Liver (tissue), 9 donors: Measurements from ENCODE around the gene PSTPIP1. TPM values are rescaled to one million over a fixed set of nuclear protein-coding genes. Genes with fewer than 3 reads are reported as not detected.

Experiments
- DNase-seq: peaks from one replicate; pipeline ENCODE4 v3.0.0-alpha.2; 2017; ENCODE audit warnings: low spot score
- H3K27ac ChIP-seq, 2 donors: one replicate each; pipeline ENCODE4 v1.7.0; 2013; ENCODE audit warnings: inconsistent platforms in 2 of 2, low read length in 2 of 2, control low read depth in 1 of 2, low read depth in 1 of 2, mild to moderate bottlenecking in 1 of 2
- H3K27me3 ChIP-seq, 4 donors: one replicate each; pipeline versions ENCODE4 v1.6.1 to v1.7.0; 2013; ENCODE audit warnings: low read length in 3 of 4, inconsistent platforms in 1 of 4, mild to moderate bottlenecking in 1 of 4, moderate library complexity in 1 of 4; ENCODE audit not compliant: control insufficient read depth in 4 of 4, insufficient read depth in 4 of 4
- H3K36me3 ChIP-seq, 4 donors: one replicate each; pipeline versions ENCODE4 v1.6.1 to v1.7.0; 2013; ENCODE audit warnings: low read length in 3 of 4, mild to moderate bottlenecking in 3 of 4, low read depth in 1 of 4, moderate library complexity in 1 of 4; ENCODE audit not compliant: control insufficient read depth in 4 of 4, insufficient read depth in 3 of 4
- H3K4me1 ChIP-seq, 4 donors: one replicate each; pipeline versions ENCODE4 v1.6.1 to v1.7.0; 2013; ENCODE audit warnings: low read length in 3 of 4, mild to moderate bottlenecking in 3 of 4, moderate library complexity in 1 of 4; ENCODE audit not compliant: control insufficient read depth in 4 of 4, insufficient read depth in 4 of 4
- H3K4me3 ChIP-seq, 3 donors: one replicate each; pipeline versions ENCODE4 v1.6.1 to v1.7.0; 2013; ENCODE audit warnings: low read length in 3 of 3, control low read depth in 1 of 3, low read depth in 1 of 3, mild to moderate bottlenecking in 1 of 3
- H3K9ac ChIP-seq, 2 donors: one replicate each; pipeline ENCODE4 v1.7.0; 2013; ENCODE audit warnings: low read length in 2 of 2, mild to moderate bottlenecking in 2 of 2, moderate library complexity in 2 of 2, control low read depth in 1 of 2, low read depth in 1 of 2
- H3K9me3 ChIP-seq, 4 donors: one replicate each; pipeline versions ENCODE4 v1.6.1 to v1.7.0; 2013; ENCODE audit warnings: low read length in 3 of 4; ENCODE audit not compliant: control insufficient read depth in 4 of 4
- ATF3 ChIP-seq: IDR thresholded peaks from 2 replicates; pipeline ENCODE4 v1.6.1; 2016; ENCODE audit warnings: antibody characterized with exemption
- CTCF ChIP-seq: fragments of 150-350 bp; IDR thresholded peaks from 2 replicates; pipeline ENCODE4 v1.5.1; 2017; ENCODE audit warnings: improper control_type of control experiment, low read depth, low read length; ENCODE audit not compliant: missing input control
- EGR1 ChIP-seq, 2 donors: IDR thresholded peaks; 2 replicates each; pipeline ENCODE4 v1.6.1; 2016 to 2018; ENCODE audit warnings: antibody characterized with exemption in 2 of 2, low read depth in 2 of 2
- FOXA1 ChIP-seq: IDR thresholded peaks from 2 replicates; pipeline ENCODE4 v1.6.1; 2016; ENCODE audit warnings: antibody characterized with exemption
- FOXA2 ChIP-seq: IDR thresholded peaks from 2 replicates; pipeline ENCODE4 v1.6.1; 2016; ENCODE audit warnings: antibody characterized with exemption
- GABPA ChIP-seq, 2 donors: IDR thresholded peaks in 1 of 2; conservative IDR thresholded peaks in 1 of 2; 2 replicates each; pipeline ENCODE4 v1.6.1; 2016; ENCODE audit warnings: antibody characterized with exemption in 2 of 2, mild to moderate bottlenecking in 1 of 2, moderate library complexity in 1 of 2
- HNF4A ChIP-seq, 2 donors: conservative IDR thresholded peaks; 2 replicates each; pipeline ENCODE4 v1.6.1; 2016; ENCODE audit warnings: antibody characterized with exemption in 2 of 2, mild to moderate bottlenecking in 2 of 2
- HNF4G ChIP-seq: IDR thresholded peaks from 2 replicates; pipeline ENCODE4 v1.6.1; 2016; ENCODE audit warnings: antibody characterized with exemption
- JUND ChIP-seq, 2 donors: IDR thresholded peaks; 2 replicates each; pipeline ENCODE4 v1.6.1; 2016; ENCODE audit warnings: antibody characterized with exemption in 2 of 2
- MAX ChIP-seq: IDR thresholded peaks from 2 replicates; pipeline ENCODE4 v1.6.1; 2016; ENCODE audit warnings: antibody characterized with exemption
- NR2F2 ChIP-seq: IDR thresholded peaks from 2 replicates; pipeline ENCODE4 v1.6.1; 2016; ENCODE audit warnings: antibody characterized with exemption
- RAD21 ChIP-seq, 2 donors: IDR thresholded peaks; 2 replicates each; pipeline ENCODE4 v1.6.1; 2016; ENCODE audit warnings: antibody characterized with exemption in 2 of 2, mild to moderate bottlenecking in 2 of 2
- REST ChIP-seq: IDR thresholded peaks from 2 replicates; pipeline ENCODE4 v1.6.1; 2016; ENCODE audit warnings: antibody characterized with exemption, mild to moderate bottlenecking
- RXRA ChIP-seq, 2 donors: IDR thresholded peaks; 2 replicates each; pipeline ENCODE4 v1.6.1; 2017 to 2018; ENCODE audit warnings: antibody characterized with exemption in 2 of 2, mild to moderate bottlenecking in 1 of 2
- SP1 ChIP-seq: IDR thresholded peaks from 2 replicates; pipeline ENCODE4 v1.6.1; 2018; ENCODE audit warnings: antibody characterized with exemption, mild to moderate bottlenecking
- YY1 ChIP-seq: IDR thresholded peaks from 2 replicates; pipeline ENCODE4 v1.6.1; 2016; ENCODE audit warnings: antibody characterized with exemption, mild to moderate bottlenecking
- WGBS: extraction: QIAGEN DNeasy Blood & Tissue Kit; methylation state at CpG from one replicate; pipeline ENCODE4 v1.1.7; 2013; 5-methylcytosine and 5-hydroxymethylcytosine counted together
- polyA plus RNA-seq, 2 donors: library from polyadenylated mRNA; stranded (reverse) in 1 of 2; unstranded in 1 of 2; fragments of 200-250 nt in 1 of 2; fragments of >200 nt in 1 of 2; fragmentation: Nextera tagmentation in 1 of 2; extraction: Ambion mirVana in 1 of 2; gene quantifications; one replicate each; pipeline versions ENCODE4 v1.2.1 to v1.2.3, GENCODE V29; 2013 to 2015
- total RNA-seq, 2 donors: library from RNA; depleted of rRNA; stranded (reverse); fragments of >200 nt; gene quantifications; one replicate each; pipeline ENCODE4 v1.2.3, GENCODE V29; 2014
- donor health status: healthy.
- donor health status: healthy.
- donor health status: healthy.
- donor health status: healthy.
- donor health status: healthy.

Gene PSTPIP1
- total and polyA plus RNA-seq, 4 donors: 1.1 to 4.6 (median 3.0) TPM

- Histone ChIP-seq H3K36me3 (peaks cover 0 to 7% (median 1%) of the 10 kb centered on the region in 4 donors), H3K27me3 (no peaks in the 10 kb centered on the region), H3K4me3 (no peak overlapping the region), H3K9ac (no peak overlapping the region), H3K9me3 (no peaks in the 10 kb centered on the region), H3K27ac (no peak overlapping the region), H3K4me1 (peaks cover 3 to 29% (median 27%) of the 10 kb centered on the region in 4 donors)
- WGBS: 98% methylated on average over 1 of the region's 1 CpG
- DNase-seq: no peak
- TF ChIP-seq NR2F2: no peak
- TF ChIP-seq MAX: no peak
- no peak for TF ChIP-seq EGR1 (IDR thresholded peaks at IDR 0.05; ENCODE audit: low read depth in 2 of 2)
- TF ChIP-seq CTCF: no peak
- TF ChIP-seq GABPA (IDR thresholded peaks at IDR 0.05 in 1 of 2, conservative IDR thresholded peaks at IDR 0.05 in 1 of 2): no peak
- no peak for TF ChIP-seq REST
Measured at GRCh38 chr15:77057072-77057471, 62.1 kb downstream of the PSTPIP1 start.

GRCh38 chr15:77057685-77058084 lies 62.8 kb downstream of the PSTPIP1 start:
- H3K4me1 ChIP-seq: peaks cover 3 to 29% (median 28%) of the 10 kb centered on the region in 4 donors
- WGBS: 95% methylated on average over 4 of the region's 4 CpGs

GRCh38 chr15:77058468-77058867 lies 63.5 kb downstream of the PSTPIP1 start:
- TF ChIP-seq CTCF (no peak), RXRA (IDR thresholded peaks at IDR 0.05) (peak in 1 of 2 donors; percentile 57), FOXA2 (no peak), HNF4A (conservative IDR thresholded peaks at IDR 0.05) (peak in 1 of 2 donors; percentile 39), NR2F2 (no peak), JUND (IDR thresholded peaks at IDR 0.05) (no peak)
- Histone ChIP-seq H3K27me3 (no peaks in the 10 kb centered on the region), H3K9ac (peak overlapping the region in 1 of 2 donors; percentile 21), H3K27ac (no peak overlapping the region), H3K36me3 (no peaks in the 10 kb centered on the region), H3K4me1 (peaks cover 3 to 31% (median 29%) of the 10 kb centered on the region in 4 donors), H3K4me3 (no peak overlapping the region), H3K9me3 (no peaks in the 10 kb centered on the region)
- 45% methylated on average over 4 of the region's 4 CpGs for WGBS
- no peak for DNase-seq

More at GRCh38 chr15:77057685-77058084, 62.8 kb downstream of the PSTPIP1 start:
- Histone ChIP-seq H3K9me3 (no peaks in the 10 kb centered on the region), H3K9ac (no peak overlapping the region), H3K27me3 (no peaks in the 10 kb centered on the region), H3K36me3 (peaks cover 0 to 2% (median 0%) of the 10 kb centered on the region in 4 donors), H3K4me3 (no peak overlapping the region), H3K27ac (no peak overlapping the region)
- TF ChIP-seq HNF4A (conservative IDR thresholded peaks at IDR 0.05): no peak
- TF ChIP-seq YY1: no peak
- no peak for TF ChIP-seq ATF3
- TF ChIP-seq JUND (IDR thresholded peaks at IDR 0.05): no peak
- no peak for TF ChIP-seq RAD21 (IDR thresholded peaks at IDR 0.05)
- TF ChIP-seq HNF4G: no peak
- TF ChIP-seq SP1: no peak
- no peak for TF ChIP-seq MAX
- no peak for TF ChIP-seq NR2F2
- TF ChIP-seq FOXA1: no peak
- no peak for DNase-seq
